Measurements from ENCODE around the gene CADM1.

CADM1 gene

GRCh38 chr11:115135936-115136335 is 368.3 kb downstream of the CADM1 start:
- no peak for DNase-seq

DNA sequence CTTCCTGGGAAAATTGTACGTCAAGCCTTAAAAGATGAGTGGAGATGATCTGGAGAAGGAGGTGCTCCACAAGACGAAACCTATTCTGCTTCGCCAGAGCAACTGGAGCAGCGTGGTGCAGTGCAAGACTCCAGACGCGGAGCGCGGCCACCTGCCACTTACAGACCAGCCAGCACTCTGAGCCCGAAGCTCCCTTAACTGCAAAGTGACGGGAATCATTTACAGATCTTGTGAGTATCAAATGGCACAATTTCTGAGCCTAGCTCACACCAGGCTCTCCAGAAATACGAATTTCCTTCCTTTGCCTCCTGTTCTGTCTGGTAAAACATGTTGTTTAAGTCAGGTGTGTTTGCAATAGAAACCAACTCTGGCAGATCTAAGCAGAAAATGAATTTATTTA is 369.3 kb downstream of the CADM1 start:
- no peak for DNase-seq

DNA sequence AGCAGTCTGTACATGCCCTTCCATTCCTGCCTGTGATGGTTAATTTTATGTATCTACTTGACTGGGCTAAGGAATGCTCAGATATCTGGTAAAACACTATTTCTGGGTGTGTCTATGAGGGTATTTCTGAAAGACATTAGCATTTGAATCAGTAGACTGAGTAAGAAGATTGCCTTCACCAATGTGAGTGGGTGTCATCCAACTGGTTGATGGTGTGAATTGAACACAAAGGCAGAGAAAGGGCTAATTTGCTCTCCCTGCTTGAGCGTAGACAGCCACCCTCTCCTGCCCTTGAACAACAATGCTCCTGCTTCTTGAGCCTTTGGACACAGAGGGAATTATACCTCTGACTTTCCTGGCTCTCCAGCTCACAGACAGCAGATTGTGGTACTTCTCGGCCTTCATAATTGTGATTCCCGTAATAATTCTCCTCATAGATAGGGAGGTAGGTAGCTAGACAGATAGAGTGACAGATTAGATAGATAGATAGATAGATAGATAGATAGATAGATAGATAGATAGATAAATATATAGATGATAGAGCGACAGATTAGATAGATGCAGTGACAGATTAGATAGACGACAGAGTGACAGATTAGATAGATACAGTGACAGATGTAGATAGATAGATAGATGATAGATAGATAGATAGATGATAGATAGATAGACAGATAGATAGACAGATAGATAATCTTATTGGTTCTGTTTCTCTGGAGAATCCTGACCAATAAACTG is 370.6 kb downstream of the CADM1 start:
- no peak for DNase-seq

GRCh38 chr11:115132436-115133228 is 371.6 kb downstream of the CADM1 start:
- DNase-seq = no peak

DNA sequence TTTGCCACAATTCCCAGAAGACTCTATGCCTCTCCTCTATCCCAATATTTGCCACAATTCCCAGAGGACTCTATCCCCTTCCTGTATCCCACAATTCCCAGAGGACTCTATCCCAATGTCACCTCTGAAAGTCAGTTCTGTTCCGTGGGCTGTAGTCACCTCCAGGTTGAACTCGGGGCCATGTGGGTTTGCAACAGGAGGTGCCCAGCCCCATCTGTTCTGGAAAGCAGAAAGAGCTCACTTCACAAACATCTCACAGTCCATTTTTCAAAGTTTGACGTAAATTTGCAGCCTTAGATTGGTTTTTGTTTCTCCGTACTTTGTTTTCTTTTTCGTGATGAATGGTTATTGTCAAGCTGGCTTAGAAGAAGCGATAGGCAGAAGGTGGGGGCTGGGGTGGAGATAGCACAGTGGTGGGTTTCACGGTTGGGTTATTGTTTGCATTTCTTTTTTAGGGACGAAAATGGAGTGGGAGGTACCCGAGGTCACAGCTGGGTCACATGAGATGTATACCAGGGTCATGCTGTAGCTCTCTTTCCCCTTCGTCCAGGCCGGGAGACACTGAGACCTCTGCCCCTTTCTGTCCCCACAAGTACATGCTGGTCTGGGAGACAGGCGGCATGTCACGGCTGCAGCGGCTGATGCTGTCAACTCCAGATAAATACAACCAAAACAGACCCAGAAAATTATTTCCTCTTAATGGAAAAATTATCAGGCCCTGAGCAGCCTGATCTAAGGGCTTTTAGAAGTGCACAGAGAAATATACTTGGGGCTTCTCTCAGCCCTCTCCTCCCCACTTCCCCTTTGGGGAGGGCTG is 374.5 kb downstream of the CADM1 start:
- no peak for DNase-seq

DNA sequence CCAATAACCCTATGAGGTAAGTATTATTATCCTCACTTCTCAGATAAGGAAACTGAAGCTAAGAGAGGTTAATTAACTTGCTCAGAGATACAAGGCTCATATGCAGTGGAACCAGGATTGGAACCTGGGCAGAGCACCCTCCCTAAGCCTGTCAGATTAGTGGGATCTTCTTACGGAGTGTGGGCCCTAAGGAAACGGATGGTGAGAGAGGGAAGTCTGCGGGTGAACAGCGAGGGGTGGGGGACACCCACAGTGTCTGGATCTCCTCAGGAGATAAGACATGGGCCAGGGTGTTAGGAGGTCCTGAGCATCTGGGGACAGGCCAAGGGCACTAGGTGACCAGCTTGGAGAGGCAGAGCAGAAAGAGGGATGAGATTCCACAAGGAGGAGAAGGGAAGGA is 376.0 kb downstream of the CADM1 start:
- no peak for DNase-seq

- DNase-seq = no peak
Measured at GRCh38 chr11:115127790-115128189, 376.4 kb downstream of the CADM1 start.

GRCh38 chr11:115126515-115127208 is 377.6 kb downstream of the CADM1 start:
- DNase-seq = no peak

DNA sequence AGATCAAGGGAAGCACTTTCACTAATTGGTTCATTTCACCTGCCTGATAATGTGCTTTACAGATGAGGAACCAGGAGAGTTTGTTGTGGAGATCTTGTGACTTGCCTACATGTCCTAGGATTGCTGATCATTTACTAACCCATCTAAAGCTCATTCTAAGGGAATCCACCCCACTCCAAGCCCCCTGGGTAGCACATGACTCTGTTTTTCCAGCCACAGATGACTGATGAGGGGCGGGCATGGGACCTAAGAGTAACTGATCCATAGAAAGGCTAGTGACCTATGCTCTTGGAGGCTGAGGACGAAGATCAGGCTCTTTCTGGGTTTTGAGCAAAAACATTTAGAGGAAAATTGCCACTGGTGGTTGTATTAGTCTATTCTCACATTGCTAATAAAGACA is 378.1 kb downstream of the CADM1 start:
- no peak for DNase-seq

- no peak for DNase-seq
Measured at GRCh38 chr11:115124786-115125185, 379.4 kb downstream of the CADM1 start.

DNA sequence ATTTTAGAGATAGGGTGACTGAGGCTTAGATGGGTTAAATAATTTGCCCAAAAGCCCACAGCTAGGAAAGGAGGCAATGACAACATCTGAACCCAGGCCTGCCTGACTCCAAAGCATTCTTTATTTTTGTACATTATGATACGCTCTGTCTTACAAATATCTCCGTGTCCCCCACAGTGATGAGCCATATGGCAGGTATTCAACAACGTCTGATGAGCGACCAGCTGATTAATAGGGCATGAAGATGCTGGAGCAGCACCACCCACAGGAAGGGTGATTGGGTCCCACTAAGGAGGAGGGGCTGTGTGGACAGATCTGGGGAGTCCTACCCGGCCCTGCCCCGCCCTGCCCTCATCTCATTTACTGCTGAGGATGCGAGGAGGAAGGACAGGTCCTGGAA is 380.6 kb downstream of the CADM1 start:
- DNase-seq = no peak

DNA sequence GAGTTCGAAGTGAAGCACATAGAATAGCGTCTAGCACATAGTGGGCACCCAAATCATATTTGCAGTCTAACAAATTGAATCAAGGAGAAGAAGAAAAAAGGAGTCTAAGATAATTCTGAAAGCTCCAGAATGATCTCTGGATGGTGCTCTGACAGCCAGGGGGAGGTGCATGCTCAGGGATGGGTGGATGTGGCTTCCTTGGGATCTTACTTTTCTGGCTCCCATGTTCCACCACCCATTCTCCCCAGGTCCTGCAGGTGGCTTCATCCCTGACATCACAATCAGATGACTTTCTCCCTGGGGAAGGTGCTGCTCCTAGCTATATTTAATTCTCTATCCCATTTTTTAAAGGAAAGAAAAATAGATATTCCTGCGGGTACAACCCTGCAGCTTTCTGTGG is 381.9 kb downstream of the CADM1 start:
- no peak for DNase-seq

Measured in cortex of kidney (tissue), 1 donor.